GM12878 (cell line): ENCODE measurements around the gene CFAP61. TPM values are rescaled to one million over a fixed set of nuclear protein-coding genes. Genes with fewer than 3 reads are reported as not detected.

Source experiments
- ATAC-seq: fragments of 200-7000 bp; cut with Tn5 transposase; 3 replicates; pipeline ENCODE4 v1.9.1; 2020; ENCODE audit warnings: mild to moderate bottlenecking, moderate library complexity
- BruUV-seq: library from RNA; stranded (reverse); fragments of 400-500 nt; replicated peaks from 2 replicates; lab custom pipeline; 2021; lab: Mats Ljungman, UMichigan
- CTCF ChIA-PET: fragments of 300-600 bp; sonication (Branson Sonifier 250); formaldehyde crosslinking; extraction: SDS; loops from one replicate; lab custom pipeline; 2021; ENCODE audit warnings: inconsistent platforms; lab: Yijun Ruan, JAX
- POLR2A ChIA-PET: fragments of 350-600 bp; formaldehyde crosslinking; extraction: SDS; loops from one replicate; lab custom pipeline; 2021; ENCODE audit warnings: inconsistent platforms; lab: Charles Lee
- RAD21 ChIA-PET: fragments of 300-600 bp; sonication (Branson Sonifier 250); formaldehyde crosslinking; loops from one replicate; lab custom pipeline; 2023; ENCODE audit warnings: antibody characterized with exemption; ENCODE audit not compliant: unreplicated experiment; lab: Charles Lee
- SMC1A ChIA-PET: fragments of 300-600 bp; sonication (Branson Sonifier 250); formaldehyde crosslinking; loops from one replicate; lab custom pipeline; 2023; ENCODE audit not compliant: unreplicated experiment, uncharacterized antibody; lab: Charles Lee
- DNase-seq: peaks from one replicate; pipeline ENCODE4 v3.0.0-alpha.2; 2011; ENCODE audit warnings: low read depth, low spot score
- FAIRE-seq: peaks from 3 replicates; lab custom pipeline; 2011; peaks lifted over from hg19 to GRCh38; lab: Jason Lieb, UNC
- H2AFZ ChIP-seq: 2 replicates; pipeline ENCODE4 v1.6.0; 2011; ENCODE audit warnings: low read depth, low read length, control low read depth; ENCODE audit not compliant: control insufficient read depth
- H3K27ac ChIP-seq: 2 replicates; pipeline ENCODE4 v1.5.1; 2011; ENCODE audit warnings: control low read depth; ENCODE audit not compliant: control insufficient read depth, insufficient read depth
- H3K27me3 ChIP-seq, 2 experiments: replicated peaks in 1 of 2; 2 replicates each; pipeline versions ENCODE4 v1.6.0 to v1.6.1; 2011; ENCODE audit warnings: low read length in 1 of 2; ENCODE audit not compliant: control insufficient read depth in 2 of 2, insufficient read depth in 2 of 2
- H3K36me3 ChIP-seq, 2 experiments: 2 replicates each; pipeline ENCODE4 v1.5.1; 2011; ENCODE audit warnings: low read length in 1 of 2; ENCODE audit not compliant: control insufficient read depth in 2 of 2, insufficient read depth in 2 of 2
- H3K4me1 ChIP-seq: 2 replicates; pipeline ENCODE4 v1.6.1; 2011; ENCODE audit warnings: mild to moderate bottlenecking, low read length, moderate library complexity, mixed read lengths; ENCODE audit not compliant: control insufficient read depth, insufficient read depth
- H3K4me2 ChIP-seq: 2 replicates; pipeline ENCODE4 v1.6.0; 2011; ENCODE audit warnings: control low read depth; ENCODE audit not compliant: control insufficient read depth, insufficient read depth
- H3K4me3 ChIP-seq: fragments of 200-600 bp; sonication (generic); 2 replicates; pipeline ENCODE4 v1.5.1; 2016
- H3K79me2 ChIP-seq: 2 replicates; pipeline ENCODE4 v1.6.0; 2011; ENCODE audit warnings: low read length; ENCODE audit not compliant: control insufficient read depth, insufficient read depth
- H3K9ac ChIP-seq: 2 replicates; pipeline ENCODE4 v1.8.0; 2011; ENCODE audit warnings: low read length, control low read depth, mixed read lengths; ENCODE audit not compliant: control insufficient read depth, insufficient read depth
- H3K9me3 ChIP-seq: replicated peaks from 3 replicates; pipeline ENCODE4 v1.5.1; 2011; ENCODE audit warnings: mild to moderate bottlenecking, low read length; ENCODE audit not compliant: control insufficient read depth, insufficient read depth
- H4K20me1 ChIP-seq: 2 replicates; pipeline ENCODE4 v1.6.0; 2011; ENCODE audit not compliant: control insufficient read depth, insufficient read depth
- CEBPB ChIP-seq, 2 experiments: fragments of 150-350 bp in 1 of 2; IDR thresholded peaks; 2 replicates each; pipeline ENCODE4 v1.6.1; 2012 to 2014; ENCODE audit warnings: low read depth in 2 of 2, low read length in 2 of 2, borderline replicate concordance in 1 of 2, inconsistent platforms in 1 of 2
- CREB1 ChIP-seq: IDR thresholded peaks from 2 replicates; pipeline ENCODE4 v1.6.1; 2012; ENCODE audit warnings: low read depth, mild to moderate bottlenecking, inconsistent platforms
- EED ChIP-seq: sonication (generic); IDR thresholded peaks from 2 replicates; pipeline ENCODE4 v1.6.1; 2016; ENCODE audit warnings: antibody characterized with exemption, low read depth
- EGR1 ChIP-seq, 2 experiments: IDR thresholded peaks; 1 replicate in 1 of 2; 2 replicates in 1 of 2; pipeline ENCODE4 v1.6.1; 2011 to 2012; ENCODE audit warnings: low read depth in 2 of 2, low read length in 2 of 2, borderline replicate concordance in 1 of 2, mild to moderate bottlenecking in 1 of 2, moderate library complexity in 1 of 2
- HDGF ChIP-seq: fragments of 450-650 bp; IDR thresholded peaks from 2 replicates; pipeline ENCODE4 v1.6.1; 2016; ENCODE audit warnings: antibody characterized with exemption
- IKZF1 ChIP-seq: fragments of 450-650 bp; conservative IDR thresholded peaks from 2 replicates; pipeline ENCODE4 v1.6.1; 2017; ENCODE audit warnings: antibody characterized with exemption, mild to moderate bottlenecking
- KAT2A ChIP-seq: conservative IDR thresholded peaks from 2 replicates; pipeline ENCODE4 v1.6.1; 2011; ENCODE audit warnings: low read depth, low read length; ENCODE audit not compliant: control insufficient read depth
- RBBP5 ChIP-seq: fragments of 200-600 bp; sonication (generic); conservative IDR thresholded peaks from 2 replicates; pipeline ENCODE4 v1.6.1; 2016
- RCOR1 ChIP-seq: conservative IDR thresholded peaks from 2 replicates; pipeline ENCODE4 v1.6.1; 2012; ENCODE audit warnings: low read depth, low read length, improper control_type of control experiment
- SIX5 ChIP-seq: IDR thresholded peaks from 2 replicates; pipeline ENCODE4 v1.6.1; 2011; ENCODE audit warnings: mild to moderate bottlenecking, low read depth, low read length, moderate library complexity; ENCODE audit not compliant: severe bottlenecking
- ZNF217 ChIP-seq: fragments of 450-650 bp; IDR thresholded peaks from 2 replicates; pipeline ENCODE4 v1.6.1; 2017; ENCODE audit warnings: antibody characterized with exemption, mild to moderate bottlenecking
- ZNF24 ChIP-seq: fragments of 450-650 bp; IDR thresholded peaks from 2 replicates; pipeline ENCODE4 v1.6.1; 2017; ENCODE audit warnings: antibody characterized with exemption, mild to moderate bottlenecking
- ZNF384 ChIP-seq: IDR thresholded peaks from 2 replicates; pipeline ENCODE4 v1.6.1; 2012; ENCODE audit warnings: low read depth, mild to moderate bottlenecking, low read length, improper control_type of control experiment, borderline replicate concordance
- WGBS: methylation state at CpG from one replicate; pipeline ENCODE4 v1.1.6; 2016; ENCODE audit warnings: low lambda C conversion rate; ENCODE audit not compliant: insufficient replicate concordance, insufficient coverage; ENCODE audit errors: missing lambda C conversion rate; 5-methylcytosine and 5-hydroxymethylcytosine counted together
- in situ Hi-C: fragments of 300-500 bp; cut with MboI; formaldehyde crosslinking; loops from 9 replicates; pipeline ENCODE4 v1.14.3; 2018; ENCODE audit warnings: mixed read lengths
- intact Hi-C: fragments of 100-400 bp; cut with micrococcal nuclease; formaldehyde crosslinking; loops from one replicate; pipeline ENCODE4 v1.14.2; 2022; ENCODE audit not compliant: unreplicated experiment
- polyA plus RNA-seq, 11 experiments: library from polyadenylated mRNA; depleted of rRNA in 4 of 11; unstranded in 6 of 11; stranded (reverse) in 5 of 11; fragments of >200 nt; fragmentation: Nextera tagmentation in 4 of 11; fragmentation: Illumina TruSeq in 1 of 11; extraction: Ambion mirVana in 4 of 11; extraction: Trizol in 1 of 11; gene quantifications; 1 replicate in 1 of 11; 2 replicates in 10 of 11; pipeline versions ENCODE4 v1.2.1 to v1.2.3, GENCODE V29; 2011 to 2016; ENCODE audit warnings: inconsistent platforms in 2 of 11, missing spikeins in 2 of 11, low read depth in 1 of 11
- total RNA-seq, 4 experiments: library from RNA; depleted of rRNA in 3 of 4; stranded (reverse); fragments of >200 nt in 3 of 4; fragmentation: Illumina TruSeq in 1 of 4; extraction: Trizol in 1 of 4; gene quantifications; 2 replicates each; pipeline versions ENCODE4 v1.2.1 to v1.2.3, GENCODE V29; 2013 to 2021
- TF ChIP-seq, protein P1 (sequence below): fragments of 450-650 bp; IDR thresholded peaks from 2 replicates; pipeline ENCODE4 v1.6.1; 2017; ENCODE audit warnings: borderline replicate concordance
- TF ChIP-seq, protein P2 (sequence below): IDR thresholded peaks from 2 replicates; pipeline ENCODE4 v1.6.1; 2011; ENCODE audit warnings: mild to moderate bottlenecking, low read depth, low read length, moderate library complexity; ENCODE audit not compliant: insufficient replicate concordance
- TF ChIP-seq, protein P3 (sequence below): fragments of 450-650 bp; IDR thresholded peaks from 2 replicates; pipeline ENCODE4 v1.6.1; 2018; ENCODE audit warnings: mild to moderate bottlenecking, low read depth, moderate library complexity; ENCODE audit not compliant: partially characterized antibody

CFAP61 gene
- total and polyA plus RNA-seq, 10 of the 15 experiments (the other 5 are each of a cell fraction or from before 2014, with no cell fraction given) = 0.11 to 0.41 (median 0.24) TPM; not detected in 7

DNA sequence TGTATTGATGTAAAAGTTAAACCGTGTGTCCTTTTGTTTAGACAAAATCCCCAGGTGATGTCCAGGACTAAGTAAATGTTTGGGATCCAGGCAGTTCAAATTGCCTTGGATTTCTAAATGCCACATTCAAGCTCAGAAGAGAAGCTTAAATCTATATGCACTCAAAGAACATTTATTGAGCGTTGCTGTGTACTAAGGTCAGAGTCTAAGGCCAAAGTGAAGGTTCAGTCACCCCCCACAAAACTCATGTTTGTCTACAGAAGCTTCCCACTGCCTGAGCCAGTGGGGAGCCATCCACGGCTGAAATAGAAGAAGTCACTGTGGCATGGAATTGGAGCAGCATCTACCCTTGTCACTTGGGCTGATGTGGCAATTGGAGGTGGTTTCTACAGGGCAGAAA lies 244.8 kb downstream of the CFAP61 start:
- Histone ChIP-seq H3K36me3 (no peaks in the 10 kb centered on the region), H3K4me2 (no peak overlapping the region), H3K9me3 (no peaks in the 10 kb centered on the region; the same call in 2 of the 3 replicates), H2AFZ (no peak overlapping the region), H4K20me1 (no peaks in the 10 kb centered on the region), H3K79me2 (no peaks in the 10 kb centered on the region), H3K4me3 (no peak overlapping the region), H3K27me3 (no peaks in the 10 kb centered on the region), H3K9ac (no peak overlapping the region), H3K4me1 (no peaks in the 10 kb centered on the region; the same call in 1 of the 2 replicates), H3K27ac (no peak overlapping the region)
- DNase-seq (no peak), ATAC-seq (no peak), FAIRE-seq (no peak)
- CTCF ChIA-PET = no interaction called here
- RAD21 ChIA-PET = no interaction called here
- intact Hi-C loops (no loop called here), in situ Hi-C loops (no loop called here)
- 15% methylated on average over 3 of the region's 3 CpGs for WGBS
- SMC1A ChIA-PET = no interaction called here
- BruUV-seq = no TSS peak
- POLR2A ChIA-PET = no interaction called here
- TF ChIP-seq ZNF24 (no peak), CREB1 (no peak), ZNF384 (no peak), IKZF1 (no peak), EGR1 (IDR thresholded peaks at IDR 0.05; ENCODE audit: borderline replicate concordance in 1 of 2, low read depth in 2 of 2, low read length in 2 of 2) (no peak), HDGF (no peak), ZNF217 (no peak), EED (no peak), RCOR1 (no peak), RBBP5 (no peak), SIX5 (no peak), CEBPB (IDR thresholded peaks at IDR 0.05; ENCODE audit: borderline replicate concordance in 1 of 2, low read depth in 2 of 2, low read length in 2 of 2) (no peak), KAT2A (no peak)
- TF ChIP-seq, protein P1, sequence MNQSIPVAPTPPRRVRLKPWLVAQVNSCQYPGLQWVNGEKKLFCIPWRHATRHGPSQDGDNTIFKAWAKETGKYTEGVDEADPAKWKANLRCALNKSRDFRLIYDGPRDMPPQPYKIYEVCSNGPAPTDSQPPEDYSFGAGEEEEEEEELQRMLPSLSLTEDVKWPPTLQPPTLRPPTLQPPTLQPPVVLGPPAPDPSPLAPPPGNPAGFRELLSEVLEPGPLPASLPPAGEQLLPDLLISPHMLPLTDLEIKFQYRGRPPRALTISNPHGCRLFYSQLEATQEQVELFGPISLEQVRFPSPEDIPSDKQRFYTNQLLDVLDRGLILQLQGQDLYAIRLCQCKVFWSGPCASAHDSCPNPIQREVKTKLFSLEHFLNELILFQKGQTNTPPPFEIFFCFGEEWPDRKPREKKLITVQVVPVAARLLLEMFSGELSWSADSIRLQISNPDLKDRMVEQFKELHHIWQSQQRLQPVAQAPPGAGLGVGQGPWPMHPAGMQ = no peak
- TF ChIP-seq, protein P2, sequence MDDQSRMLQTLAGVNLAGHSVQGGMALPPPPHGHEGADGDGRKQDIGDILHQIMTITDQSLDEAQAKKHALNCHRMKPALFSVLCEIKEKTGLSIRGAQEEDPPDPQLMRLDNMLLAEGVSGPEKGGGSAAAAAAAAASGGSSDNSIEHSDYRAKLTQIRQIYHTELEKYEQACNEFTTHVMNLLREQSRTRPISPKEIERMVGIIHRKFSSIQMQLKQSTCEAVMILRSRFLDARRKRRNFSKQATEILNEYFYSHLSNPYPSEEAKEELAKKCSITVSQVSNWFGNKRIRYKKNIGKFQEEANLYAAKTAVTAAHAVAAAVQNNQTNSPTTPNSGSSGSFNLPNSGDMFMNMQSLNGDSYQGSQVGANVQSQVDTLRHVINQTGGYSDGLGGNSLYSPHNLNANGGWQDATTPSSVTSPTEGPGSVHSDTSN = no peak
- TF ChIP-seq, protein P3, sequence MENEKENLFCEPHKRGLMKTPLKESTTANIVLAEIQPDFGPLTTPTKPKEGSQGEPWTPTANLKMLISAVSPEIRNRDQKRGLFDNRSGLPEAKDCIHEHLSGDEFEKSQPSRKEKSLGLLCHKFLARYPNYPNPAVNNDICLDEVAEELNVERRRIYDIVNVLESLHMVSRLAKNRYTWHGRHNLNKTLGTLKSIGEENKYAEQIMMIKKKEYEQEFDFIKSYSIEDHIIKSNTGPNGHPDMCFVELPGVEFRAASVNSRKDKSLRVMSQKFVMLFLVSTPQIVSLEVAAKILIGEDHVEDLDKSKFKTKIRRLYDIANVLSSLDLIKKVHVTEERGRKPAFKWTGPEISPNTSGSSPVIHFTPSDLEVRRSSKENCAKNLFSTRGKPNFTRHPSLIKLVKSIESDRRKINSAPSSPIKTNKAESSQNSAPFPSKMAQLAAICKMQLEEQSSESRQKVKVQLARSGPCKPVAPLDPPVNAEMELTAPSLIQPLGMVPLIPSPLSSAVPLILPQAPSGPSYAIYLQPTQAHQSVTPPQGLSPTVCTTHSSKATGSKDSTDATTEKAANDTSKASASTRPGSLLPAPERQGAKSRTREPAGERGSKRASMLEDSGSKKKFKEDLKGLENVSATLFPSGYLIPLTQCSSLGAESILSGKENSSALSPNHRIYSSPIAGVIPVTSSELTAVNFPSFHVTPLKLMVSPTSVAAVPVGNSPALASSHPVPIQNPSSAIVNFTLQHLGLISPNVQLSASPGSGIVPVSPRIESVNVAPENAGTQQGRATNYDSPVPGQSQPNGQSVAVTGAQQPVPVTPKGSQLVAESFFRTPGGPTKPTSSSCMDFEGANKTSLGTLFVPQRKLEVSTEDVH = no peak
